Stimulated activated CD8-positive, alpha-beta memory T cell treated with anti-CD3 and anti-CD28 coated beads, Interleukin-2, amount 100 ng/mL, for 48 hours (primary cell): Measurements from ENCODE around the gene SEZ6L.

Experiments used
- DNase-seq, 2 donors: peaks; one replicate each; pipeline ENCODE4 v3.0.0-alpha.2; 2020; ENCODE audit warnings: low read depth in 2 of 2

The SEZ6L gene

DNA sequence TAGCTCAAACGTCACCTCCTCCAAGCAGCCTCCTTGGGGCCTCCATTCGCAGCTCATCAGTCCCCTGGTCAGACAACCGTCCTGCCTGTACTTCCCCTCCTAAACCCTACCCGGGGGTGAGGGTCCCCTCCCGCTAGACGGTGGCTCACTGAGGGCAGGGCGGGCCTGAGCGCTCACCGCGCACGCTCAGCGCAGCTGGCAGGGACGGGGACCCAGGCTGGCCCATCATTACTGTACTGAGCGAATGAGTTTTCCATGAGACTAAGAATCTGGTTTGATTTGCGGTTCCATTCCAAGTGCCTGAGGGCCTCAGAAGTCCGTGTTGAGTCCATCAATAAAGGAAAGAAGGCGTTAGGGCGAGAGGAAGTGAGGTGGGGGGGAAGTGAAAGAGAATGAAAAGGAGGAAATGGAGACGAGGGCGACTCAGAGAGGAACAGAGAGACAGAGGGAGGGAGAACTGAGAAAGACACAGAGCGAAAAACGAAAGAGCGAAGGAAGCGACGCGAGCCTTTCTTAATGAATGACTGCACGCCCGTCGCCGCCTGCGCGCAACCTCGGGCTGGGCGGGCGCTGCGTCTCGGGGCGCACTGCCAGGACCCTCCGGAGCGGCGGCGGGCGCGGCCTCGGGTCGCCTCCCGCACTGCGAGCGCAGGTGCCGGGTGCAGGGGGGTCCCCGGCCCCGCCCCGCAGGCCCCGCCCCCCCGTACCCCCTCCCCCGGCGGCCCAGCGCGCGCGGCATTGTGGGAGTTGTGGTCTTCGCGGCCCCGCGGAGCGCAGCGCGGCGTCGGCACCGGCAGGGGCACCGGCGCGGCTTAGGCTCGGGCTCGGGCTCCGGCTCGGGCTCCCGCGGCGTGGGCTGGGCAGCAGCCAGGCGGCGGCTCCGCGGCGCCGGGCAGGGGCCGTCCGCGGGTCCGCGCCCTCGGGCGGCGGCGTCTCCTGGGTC, 259.5 kb downstream of the SEZ6L start, which contains the start of gene ASPHD2:
TSS of gene ASPHD2 (plus strand) at position 746 of the 943 bp plus-strand sequence. CDS start 4,356 bp downstream, outside the sequence.
- DNase-seq, result peak; percentile 64 to 77

DNA sequence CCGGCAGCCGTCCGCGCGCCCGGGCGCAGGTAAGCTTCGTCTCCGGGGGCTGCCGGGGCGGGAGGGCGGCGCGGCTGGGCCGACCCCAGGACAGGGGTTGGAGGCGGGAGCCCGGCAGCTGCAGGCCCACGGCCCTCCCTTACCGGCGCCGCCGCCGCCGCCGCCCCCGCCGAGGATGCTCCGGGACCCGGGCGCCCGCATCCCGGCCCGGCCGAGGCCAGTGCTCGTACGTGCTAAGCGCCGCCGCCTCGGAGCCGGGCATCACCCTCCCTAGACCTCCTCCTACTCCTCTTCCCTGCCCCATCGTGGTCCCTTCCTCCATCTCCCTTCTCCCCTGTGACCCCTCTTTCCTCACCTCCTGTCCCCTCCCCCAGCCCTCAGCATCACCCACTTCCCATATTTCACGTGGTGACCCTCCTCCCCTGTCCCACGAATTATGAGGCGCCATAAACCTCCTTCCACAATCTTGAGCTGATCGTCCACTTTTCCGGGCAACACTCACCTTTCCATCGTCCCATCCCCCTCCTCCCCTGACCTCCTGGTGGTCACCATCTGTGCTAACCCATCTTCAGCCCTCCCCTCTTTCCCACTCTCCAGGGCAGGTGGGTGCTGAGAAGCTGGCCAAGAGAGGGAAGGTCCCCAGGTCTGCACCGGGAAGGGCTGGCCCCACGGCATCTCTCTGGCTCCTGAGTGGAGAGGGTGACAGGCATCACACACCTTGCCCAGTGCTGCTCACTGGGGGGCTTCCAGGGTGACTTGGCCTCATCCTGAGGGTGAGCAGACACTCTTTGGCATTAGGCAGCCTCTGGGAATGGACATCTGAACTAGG, 260.4 kb downstream of the SEZ6L start:
- DNase-seq, result no peak

DNA sequence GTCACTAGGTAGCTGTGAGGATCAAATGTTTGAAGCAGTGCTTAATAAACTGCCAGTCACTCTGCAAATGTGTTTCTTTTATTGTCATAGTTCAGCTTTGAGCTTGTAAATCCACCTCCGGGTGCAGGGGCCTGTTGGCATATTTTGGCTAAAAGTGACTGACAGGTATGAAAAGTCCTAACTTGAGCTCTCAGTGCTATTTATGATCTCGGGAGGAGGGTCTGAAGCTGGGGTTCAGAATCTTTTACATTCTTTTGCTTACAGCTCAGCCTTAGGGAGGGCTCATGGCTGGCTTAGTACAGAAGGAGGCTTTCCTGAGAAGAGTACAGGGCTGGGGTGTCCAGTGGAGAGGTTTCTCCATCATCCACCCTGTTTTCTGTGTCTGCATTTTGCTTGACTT, 261.3 kb downstream of the SEZ6L start:
- no peak for DNase-seq

DNA sequence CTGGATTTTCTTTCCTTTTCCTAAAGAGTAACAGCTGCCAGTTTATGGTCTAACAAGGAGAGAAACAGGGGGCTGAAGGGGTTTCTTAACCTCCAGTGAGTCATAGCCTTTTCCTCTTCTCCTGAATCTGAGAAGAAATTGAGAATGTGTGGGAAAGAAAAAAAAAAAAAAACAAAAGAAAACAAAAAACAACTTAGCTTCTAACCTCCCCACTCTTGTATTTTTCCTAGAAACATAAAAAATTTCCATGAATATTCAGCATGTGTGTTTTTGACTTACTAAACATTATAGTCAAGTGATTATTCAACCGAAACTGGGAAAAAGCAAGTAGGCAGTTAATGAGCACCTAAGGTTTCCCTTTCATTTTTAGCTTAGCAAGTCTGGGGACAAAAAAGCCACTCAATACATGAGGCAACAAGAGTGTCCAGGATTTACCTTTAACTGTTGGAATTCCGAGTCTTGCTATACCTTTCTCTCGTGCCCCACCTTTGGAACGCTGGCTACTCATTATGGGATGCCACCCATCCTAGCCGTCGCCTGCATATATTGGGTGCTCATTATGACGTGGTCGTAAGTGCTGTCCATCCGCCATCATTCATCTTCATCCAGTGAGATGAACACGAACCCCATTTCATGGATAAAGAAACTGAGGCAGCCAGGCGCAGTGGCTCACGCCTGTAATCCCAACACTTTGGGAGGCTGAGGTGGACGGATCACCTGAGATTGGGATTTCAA, 262.2 kb downstream of the SEZ6L start:
- DNase-seq, result no peak

DNA sequence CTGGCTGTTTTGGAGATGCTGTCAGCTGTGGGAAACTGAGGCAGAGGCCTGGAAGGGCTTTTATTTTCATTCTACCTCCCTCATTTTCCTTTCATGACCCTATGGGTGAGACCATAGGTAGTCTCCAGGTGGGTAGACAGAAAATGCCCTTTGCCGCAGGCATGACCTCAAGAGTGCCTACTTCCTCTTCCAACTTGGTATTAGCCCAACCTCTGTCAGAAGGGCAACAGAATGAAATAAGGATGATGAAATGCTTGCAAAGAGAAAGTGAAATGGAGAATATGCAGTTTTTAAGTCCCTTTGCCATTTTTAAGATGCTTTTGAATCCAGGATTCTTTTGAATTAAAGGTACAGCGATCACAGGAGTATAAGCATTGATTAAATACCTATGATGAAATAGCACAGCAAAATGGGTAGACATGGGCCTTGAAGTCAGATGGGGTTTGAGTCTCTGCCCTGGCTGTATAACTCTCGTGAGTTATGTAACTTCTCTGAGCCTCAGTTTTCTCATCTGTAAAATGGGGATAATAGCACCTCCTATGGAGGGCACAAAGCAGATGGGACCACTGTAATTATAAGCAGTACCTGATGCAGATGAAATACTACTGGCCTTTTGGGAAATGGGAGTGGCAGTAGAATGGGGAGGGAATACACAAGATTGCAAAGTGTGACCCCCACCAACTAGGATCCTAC, 263.5 kb downstream of the SEZ6L start:
- DNase-seq, result no peak
